HepG2 (cell line): ENCODE results near the gene TNK1. TPM values are rescaled to one million over a fixed set of nuclear protein-coding genes. Genes with fewer than 3 reads are reported as not detected.

ENCODE experiments used
- ATAC-seq: fragments of 200-7000 bp; cut with Tn5 transposase; 3 replicates; pipeline ENCODE4 v1.9.1; 2020; ENCODE audit warnings: mild to moderate bottlenecking, moderate library complexity
- BruUV-seq: library from RNA; stranded (reverse); fragments of 400-500 nt; replicated peaks from 2 replicates; lab custom pipeline; 2021; lab: Mats Ljungman, UMichigan
- CTCF ChIA-PET: fragments of 300-600 bp; formaldehyde crosslinking; extraction: SDS; loops from one replicate; lab custom pipeline; 2021; ENCODE audit warnings: low total read pairs, inconsistent platforms, low intra/inter-chr PET ratio; lab: Yijun Ruan, JAX
- POLR2A ChIA-PET: fragments of 350-600 bp; sonication (Branson Sonifier 250); formaldehyde crosslinking; loops from one replicate; lab custom pipeline; 2020; ENCODE audit warnings: antibody characterized with exemption, inconsistent platforms; lab: Yijun Ruan, JAX
- DNase-seq: peaks from one replicate; pipeline ENCODE4 v3.0.0-alpha.2; 2015; ENCODE audit warnings: low spot score
- FAIRE-seq: peaks from 3 replicates; lab custom pipeline; 2011; peaks lifted over from hg19 to GRCh38; lab: Jason Lieb, UNC
- H2AFZ ChIP-seq: one replicate; pipeline ENCODE4 v1.6.1; 2011; ENCODE audit warnings: low read length, inconsistent platforms
- H3K27ac ChIP-seq: fragments of 300-600 bp; 3 replicates; pipeline ENCODE4 v1.8.0; 2011; ENCODE audit warnings: mixed run types, mild to moderate bottlenecking, mixed read lengths, low read length, inconsistent platforms; ENCODE audit not compliant: insufficient read depth; ENCODE audit errors: extremely low read length
- H3K27me3 ChIP-seq, 2 experiments: fragments of 200-600 bp in 1 of 2; 2 replicates in 1 of 2; 3 replicates in 1 of 2; pipeline versions ENCODE4 v1.6.0 to v1.8.0; 2011; ENCODE audit warnings: low read length in 2 of 2, mild to moderate bottlenecking in 2 of 2, moderate library complexity in 2 of 2, inconsistent platforms in 1 of 2; ENCODE audit not compliant: insufficient read depth in 2 of 2, control insufficient read depth in 1 of 2
- H3K36me3 ChIP-seq, 2 experiments: fragments of 200-600 bp in 1 of 2; replicated peaks in 1 of 2; 2 replicates in 1 of 2; 3 replicates in 1 of 2; pipeline versions ENCODE4 v1.5.1 to v1.8.0; 2011; ENCODE audit warnings: low read length in 2 of 2, inconsistent platforms in 1 of 2; ENCODE audit not compliant: insufficient read depth in 2 of 2, control insufficient read depth in 1 of 2
- H3K4me1 ChIP-seq: 2 replicates; pipeline ENCODE4 v1.5.1; 2012; ENCODE audit warnings: low read length, inconsistent platforms; ENCODE audit not compliant: insufficient read depth
- H3K4me2 ChIP-seq: 2 replicates; pipeline ENCODE4 v1.6.0; 2011; ENCODE audit warnings: low read depth, low read length, inconsistent platforms
- H3K4me3 ChIP-seq, 3 experiments: fragments of 200-600 bp in 1 of 3; sonication (generic), shearing (Covaris generic) in 1 of 3; replicated peaks in 1 of 3; 2 replicates each; pipeline ENCODE4 v1.5.1; 2011 to 2016; ENCODE audit warnings: low read length in 3 of 3, inconsistent platforms in 2 of 3, low read depth in 2 of 3, mild to moderate bottlenecking in 2 of 3, control low read depth in 1 of 3, mixed read lengths in 1 of 3; ENCODE audit not compliant: insufficient read depth in 1 of 3
- H3K79me2 ChIP-seq: one replicate; pipeline ENCODE4 v1.6.1; 2011; ENCODE audit warnings: low read length, inconsistent platforms; ENCODE audit not compliant: insufficient read depth
- H3K9ac ChIP-seq: 2 replicates; pipeline ENCODE4 v1.6.0; 2011; ENCODE audit warnings: mild to moderate bottlenecking, low read depth, low read length, inconsistent platforms; ENCODE audit not compliant: insufficient read depth
- H3K9me3 ChIP-seq: 2 replicates; pipeline ENCODE4 v1.5.1; 2012; ENCODE audit warnings: mild to moderate bottlenecking, low read length
- H4K20me1 ChIP-seq: 2 replicates; pipeline ENCODE4 v1.6.0; 2011; ENCODE audit warnings: inconsistent platforms, mild to moderate bottlenecking, low read length, moderate library complexity; ENCODE audit not compliant: insufficient read depth
- ETV5 ChIP-seq: IDR thresholded peaks from 2 replicates; pipeline ENCODE4 v1.6.1; 2018; ENCODE audit warnings: missing biosample characterization, missing genetic modification reagents, inconsistent platforms, borderline replicate concordance
- IRF2 ChIP-seq: IDR thresholded peaks from 2 replicates; pipeline ENCODE4 v1.6.1; 2018; ENCODE audit warnings: missing genetic modification reagents, missing compliant biosample characterization
- KIAA2018 ChIP-seq: sonication (generic); formaldehyde crosslinking; IDR thresholded peaks from 2 replicates; pipeline ENCODE4 v1.5.0; 2020; ENCODE audit warnings: mild to moderate bottlenecking, missing genetic modification reagents, borderline replicate concordance
- RAD51 ChIP-seq: fragments of 450-650 bp; IDR thresholded peaks from 2 replicates; pipeline ENCODE4 v1.6.1; 2016; ENCODE audit warnings: borderline replicate concordance
- RERE ChIP-seq: IDR thresholded peaks from 2 replicates; pipeline ENCODE4 v1.6.1; 2016; ENCODE audit warnings: low read depth, missing genetic modification reagents, missing compliant biosample characterization
- RFX3 ChIP-seq: IDR thresholded peaks from 2 replicates; pipeline ENCODE4 v1.6.1; 2016; ENCODE audit warnings: missing biosample characterization, missing genetic modification reagents
- TBL1XR1 ChIP-seq: fragments of 150-350 bp; IDR thresholded peaks from 2 replicates; pipeline ENCODE4 v1.6.1; 2014; ENCODE audit warnings: borderline replicate concordance, low read length; ENCODE audit not compliant: partially characterized antibody
- ZNF274 ChIP-seq: sonication (generic); formaldehyde crosslinking; IDR thresholded peaks from 2 replicates; pipeline ENCODE4 v1.5.1; 2020; ENCODE audit warnings: mild to moderate bottlenecking, missing genetic modification reagents
- ZNF30 ChIP-seq: sonication (generic); formaldehyde crosslinking; IDR thresholded peaks from 2 replicates; pipeline ENCODE4 v1.5.0; 2020; ENCODE audit warnings: mild to moderate bottlenecking, missing genetic modification reagents
- ZNF772 ChIP-seq: sonication (generic); formaldehyde crosslinking; IDR thresholded peaks from 2 replicates; pipeline ENCODE4 v1.5.0; 2020; ENCODE audit warnings: mild to moderate bottlenecking, missing genetic modification reagents
- WGBS: methylation state at CpG from one replicate; pipeline ENCODE4 v1.1.6; 2017; ENCODE audit warnings: low lambda C conversion rate; 5-methylcytosine and 5-hydroxymethylcytosine counted together
- in situ Hi-C: cut with HindIII; loops from 2 replicates; pipeline ENCODE4 v1.10.0; 2017; ENCODE audit warnings: low pct_unique_long_range_greater_than_20kb; ENCODE audit not compliant: extremely low pct_ligation_motif_present
- intact Hi-C: fragments of 100-400 bp; cut with micrococcal nuclease; formaldehyde crosslinking; loops from one replicate; pipeline ENCODE4 v1.10.0; 2022; ENCODE audit not compliant: unreplicated experiment
- polyA plus RNA-seq, 8 experiments: library from polyadenylated mRNA; depleted of rRNA in 3 of 8; stranded (reverse) in 7 of 8; unstranded in 1 of 8; fragments of >200 nt; fragmentation: Illumina TruSeq in 4 of 8; extraction: Trizol in 4 of 8; gene quantifications; 2 replicates each; pipeline versions ENCODE4 v1.2.1 to v1.2.3, GENCODE V29; 2011 to 2016; ENCODE audit warnings: low read depth in 4 of 8, missing spikeins in 1 of 8, mixed read lengths in 1 of 8; ENCODE audit not compliant: insufficient read depth in 1 of 8
- total RNA-seq, 5 experiments: library from RNA; depleted of rRNA; stranded (reverse); fragments of >200 nt; fragmentation: Illumina TruSeq; extraction: Trizol; gene quantifications; 2 replicates each; pipeline ENCODE4 v1.2.3, GENCODE V29; 2016; ENCODE audit warnings: low read depth in 1 of 5

The TNK1 gene
- total and polyA plus RNA-seq, 2 of the 13 experiments (the other 11 are each of a cell fraction or from before 2014, with no cell fraction given) = 2.0 to 3.5 TPM

- no peak overlapping the region for H2AFZ ChIP-seq
- H3K4me1 ChIP-seq = peaks cover 26% of the 10 kb centered on the region
- H3K9me3 ChIP-seq = no peaks in the 10 kb centered on the region
- intact Hi-C loops = loop anchor here (5.0 to 10.0 kb wide), 4 partner anchors 46 to 209 kb away; partner anchors contain the start of genes POLR2A, SENP3, SLC35G6 and TMEM256
- DNase-seq (no peak), FAIRE-seq (peak; percentile 71), ATAC-seq (peak; percentile 51)
- H4K20me1 ChIP-seq = no peaks in the 10 kb centered on the region
- no TSS peak for BruUV-seq
- no peak overlapping the region; the same call in 1 of the 2 replicates for H3K4me2 ChIP-seq
- H3K4me3 ChIP-seq = no peak overlapping the region
- no peaks in the 10 kb centered on the region for H3K36me3 ChIP-seq
- 13% methylated on average over 7 of the region's 12 CpGs for WGBS
- no peak overlapping the region for H3K27ac ChIP-seq
- ChIA-PET CTCF (interaction anchor here (0.7 to 2.0 kb wide), 4 partner anchors 44 to 204 kb away, joined by 3 to 11 read pairs (median 4); partner anchors contain the start of gene CHRNB1), POLR2A (interaction anchor here (0.9 to 7.0 kb wide), 7 partner anchors 27 to 228 kb away, joined by 3 to 44 read pairs (median 4); partner anchors contain the start of genes CHRNB1, MPDU1, NEURL4 and POLR2A)
- no peaks in the 10 kb centered on the region for H3K79me2 ChIP-seq
- H3K27me3 ChIP-seq = peaks cover 0 to 11% of the 10 kb centered on the region in 2 experiments; a peak in 2 of 5 replicates
- no peak overlapping the region for H3K9ac ChIP-seq
- in situ Hi-C loops = loop anchor here (5.0 kb wide), 1 partner anchor 81 kb away; the partner anchor contains the start of genes FGF11 and TMEM102
- TF ChIP-seq ZNF772 (CRISPR knock-in tag) (peak; percentile 51; the same call in 1 of the 2 replicates), IRF2 (CRISPR knock-in tag) (peak; percentile 69; the same call in 1 of the 2 replicates), RFX3 (CRISPR knock-in tag) (no peak), ZNF30 (CRISPR knock-in tag) (no peak), ZNF274 (CRISPR knock-in tag) (no peak; the same call in 1 of the 2 replicates), ETV5 (CRISPR knock-in tag) (peak; percentile 34; the same call in 1 of the 2 replicates), RERE (CRISPR knock-in tag) (no peak), KIAA2018 (CRISPR knock-in tag) (no peak), TBL1XR1 (no peak), RAD51 (no peak)
Measured at GRCh38 chr17:7356072-7356549, 24.8 kb upstream of the TNK1 start.
